ENCODE results near the gene MIEF2.

- no peak for TF ChIP-seq RBBP5 (conservative IDR thresholded peaks at IDR 0.05)
- no peak for TF ChIP-seq MEF2B (IDR thresholded peaks at IDR 0.05; ENCODE audit: partially characterized antibody, poor library complexity, severe bottlenecking)
- TF ChIP-seq CTCF (IDR thresholded peaks at IDR 0.05 in 2 of 3, conservative IDR thresholded peaks at IDR 0.05 in 1 of 3; ENCODE audit: control insufficient read depth in 2 of 3, extremely low read depth in 1 of 3, insufficient read depth in 1 of 3, low read depth in 3 of 3, low read length in 3 of 3): no peak
Observed at GRCh38 chr17:18246880-18247612, 13.4 kb upstream of the MIEF2 start.

Measured in GM12878 (cell line).